IMR-90 (cell line): ENCODE measurements around the gene ADGRG3. TPM values are rescaled to one million over a fixed set of nuclear protein-coding genes. Genes with fewer than 3 reads are reported as not detected.
A peak's percentile ranks its signal among the peaks of the same experiment; 100 is the strongest.

Experiments
- ATAC-seq: fragments of 200-7000 bp; cut with Tn5 transposase; 2 replicates; pipeline ENCODE4 v1.9.1; 2020; ENCODE audit warnings: low read depth, mild to moderate bottlenecking, moderate library complexity
- BruUV-seq: library from RNA; stranded (reverse); fragments of 400-500 nt; replicated peaks from 2 replicates; lab custom pipeline; 2021; lab: Mats Ljungman, UMichigan
- CTCF ChIA-PET: fragments of 300-600 bp; formaldehyde crosslinking; extraction: SDS; loops from one replicate; lab custom pipeline; 2021; ENCODE audit warnings: antibody characterized with exemption; lab: Yijun Ruan, JAX
- POLR2A ChIA-PET: fragments of 300-600 bp; sonication (Branson Sonifier 250); formaldehyde crosslinking; loops from one replicate; lab custom pipeline; 2022; ENCODE audit warnings: antibody characterized with exemption; ENCODE audit not compliant: unreplicated experiment; lab: Charles Lee
- DNase-seq: peaks from one replicate; pipeline ENCODE4 v3.0.0; 2013
- H2AFZ ChIP-seq: replicated peaks from 2 replicates; pipeline ENCODE3; 2013; ENCODE audit warnings: low read length, mild to moderate bottlenecking; ENCODE audit not compliant: poor library complexity
- H2AK5ac ChIP-seq: 2 replicates; pipeline ENCODE4 v1.6.1; 2013; ENCODE audit warnings: low read depth, low read length, inconsistent platforms
- H2AK9ac ChIP-seq: replicated peaks from 2 replicates; pipeline ENCODE3; 2013; ENCODE audit warnings: mild to moderate bottlenecking, low read depth, low read length, moderate library complexity; ENCODE audit not compliant: poor library complexity
- H2BK120ac ChIP-seq: 2 replicates; pipeline ENCODE4 v1.6.1; 2013; ENCODE audit warnings: low read depth, low read length, inconsistent platforms
- H2BK15ac ChIP-seq: 3 replicates; pipeline ENCODE4 v1.6.1; 2013; ENCODE audit warnings: low read depth, low read length, inconsistent platforms
- H2BK20ac ChIP-seq: 2 replicates; pipeline ENCODE4 v1.6.1; 2013; ENCODE audit warnings: low read depth, mild to moderate bottlenecking, inconsistent platforms, low read length, moderate library complexity
- H2BK5ac ChIP-seq: 2 replicates; pipeline ENCODE4 v1.6.1; 2013; ENCODE audit warnings: mild to moderate bottlenecking, low read depth, low read length, inconsistent platforms; ENCODE audit not compliant: poor library complexity, severe bottlenecking
- H3K14ac ChIP-seq: replicated peaks from 2 replicates; pipeline ENCODE4 v1.6.1; 2013; ENCODE audit warnings: low read depth, low read length, inconsistent platforms
- H3K18ac ChIP-seq: 2 replicates; pipeline ENCODE4 v1.6.1; 2013; ENCODE audit warnings: low read depth, low read length, control low read depth
- H3K23ac ChIP-seq: 2 replicates; pipeline ENCODE4 v1.6.1; 2013; ENCODE audit warnings: low read depth, low read length, inconsistent platforms
- H3K27ac ChIP-seq: 2 replicates; pipeline ENCODE4 v1.5.1; 2013; ENCODE audit warnings: mild to moderate bottlenecking, control low read depth, low read length; ENCODE audit not compliant: insufficient read depth
- H3K27me3 ChIP-seq: 2 replicates; pipeline ENCODE4 v1.6.1; 2013; ENCODE audit warnings: low read length; ENCODE audit not compliant: control insufficient read depth, insufficient read depth
- H3K36me3 ChIP-seq: 2 replicates; pipeline ENCODE4 v1.6.1; 2013; ENCODE audit warnings: low read length, mixed read lengths; ENCODE audit not compliant: control insufficient read depth, insufficient read depth
- H3K4ac ChIP-seq: 2 replicates; pipeline ENCODE4 v1.6.1; 2013; ENCODE audit warnings: low read depth, low read length, inconsistent platforms
- H3K4me1 ChIP-seq: 2 replicates; pipeline ENCODE4 v1.6.1; 2013; ENCODE audit warnings: low read length, mixed read lengths; ENCODE audit not compliant: control insufficient read depth, insufficient read depth
- H3K4me2 ChIP-seq: 2 replicates; pipeline ENCODE4 v1.6.1; 2013; ENCODE audit warnings: low read depth, mild to moderate bottlenecking, control low read depth, low read length, moderate library complexity
- H3K4me3 ChIP-seq: 2 replicates; pipeline ENCODE4 v1.5.1; 2013; ENCODE audit warnings: low read depth, mild to moderate bottlenecking, control low read depth, low read length, moderate library complexity; ENCODE audit not compliant: insufficient read depth
- H3K56ac ChIP-seq: 2 replicates; pipeline ENCODE4 v1.6.1; 2013; ENCODE audit warnings: low read length, inconsistent platforms; ENCODE audit not compliant: insufficient read depth; ENCODE audit errors: extremely low read depth
- H3K79me1 ChIP-seq, 2 experiments: 2 replicates each; pipeline ENCODE4 v1.6.1; 2013; ENCODE audit warnings: low read length in 2 of 2, inconsistent platforms in 1 of 2, low read depth in 1 of 2
- H3K9ac ChIP-seq: 2 replicates; pipeline ENCODE4 v1.6.1; 2013; ENCODE audit warnings: low read depth, low read length, control low read depth
- H3K9me1 ChIP-seq: 2 replicates; pipeline ENCODE4 v1.6.1; 2013; ENCODE audit warnings: low read length, inconsistent platforms; ENCODE audit not compliant: insufficient read depth
- H3K9me3 ChIP-seq: 2 replicates; pipeline ENCODE4 v1.6.1; 2013; ENCODE audit warnings: low read length; ENCODE audit not compliant: control insufficient read depth, insufficient read depth
- H4K20me1 ChIP-seq: 2 replicates; pipeline ENCODE4 v1.6.1; 2013; ENCODE audit warnings: low read length, inconsistent platforms; ENCODE audit not compliant: insufficient read depth
- H4K5ac ChIP-seq: 2 replicates; pipeline ENCODE4 v1.6.1; 2013; ENCODE audit warnings: mild to moderate bottlenecking, low read depth, low read length, control low read depth
- H4K8ac ChIP-seq, 2 experiments: 2 replicates each; pipeline ENCODE4 v1.6.1; 2013; ENCODE audit warnings: low read depth in 2 of 2, low read length in 2 of 2, control low read depth in 1 of 2, inconsistent platforms in 1 of 2
- H4K91ac ChIP-seq: 2 replicates; pipeline ENCODE4 v1.6.1; 2013; ENCODE audit warnings: low read depth, low read length, inconsistent platforms; ENCODE audit not compliant: insufficient read depth
- MAFK ChIP-seq: IDR thresholded peaks from 2 replicates; pipeline ENCODE4 v1.6.1; 2012; ENCODE audit warnings: low read depth, low read length, improper control_type of control experiment
- POLR2A ChIP-seq: IDR thresholded peaks from 2 replicates; pipeline ENCODE4 v1.6.1; 2012; ENCODE audit warnings: mild to moderate bottlenecking, low read depth, low read length
- RFX5 ChIP-seq: IDR thresholded peaks from 2 replicates; pipeline ENCODE4 v1.8.0; 2012; ENCODE audit warnings: low read depth, mild to moderate bottlenecking, low read length, moderate library complexity
- SMC3 ChIP-seq: fragments of 150-350 bp; IDR thresholded peaks from 2 replicates; pipeline ENCODE4 v1.6.1; 2016; ENCODE audit warnings: low read depth, mild to moderate bottlenecking, antibody characterized with exemption, low read length, moderate library complexity
- USF2 ChIP-seq: fragments of 150-350 bp; IDR thresholded peaks from 2 replicates; pipeline ENCODE4 v1.6.1; 2017; ENCODE audit warnings: mild to moderate bottlenecking, antibody characterized with exemption, low read length, low read depth
- WGBS, 2 experiments: methylation state at CpG; one replicate each; pipeline versions ENCODE4 v1.1.5 to v1.1.7; 2013; ENCODE audit warnings: missing lambda C conversion rate in 2 of 2; ENCODE audit not compliant: insufficient read length in 1 of 2; ENCODE audit errors: extremely low coverage in 2 of 2; 5-methylcytosine and 5-hydroxymethylcytosine counted together
- dilution Hi-C: fragments of 300-500 bp; cut with HindIII; formaldehyde crosslinking; loops from one replicate; pipeline ENCODE4 v1.14.3; 2018; ENCODE audit warnings: low sequenced_read_pairs; ENCODE audit not compliant: unreplicated experiment
- in situ Hi-C: fragments of 300-500 bp; cut with MboI; formaldehyde crosslinking; loops from 3 replicates; pipeline ENCODE4 v1.14.3; 2019; ENCODE audit warnings: low sequenced_read_pairs, inconsistent platforms, mixed read lengths
- intact Hi-C: fragments of 100-400 bp; cut with micrococcal nuclease; formaldehyde crosslinking; loops from 2 replicates; pipeline ENCODE4 v1.10.0; 2022
- polyA plus RNA-seq, 3 experiments: library from polyadenylated mRNA; depleted of rRNA; stranded (reverse); fragments of >200 nt; gene quantifications; 2 replicates each; pipeline ENCODE4 v1.2.3, GENCODE V29; 2012; ENCODE audit warnings: low replicate concordance in 1 of 3
- total RNA-seq: library from RNA; depleted of rRNA; stranded (reverse); fragments of >200 nt; gene quantifications from 2 replicates; pipeline ENCODE4 v1.2.3, GENCODE V29; 2012
- TF ChIP-seq, protein P1 (sequence below): conservative IDR thresholded peaks from 2 replicates; pipeline ENCODE4 v1.5.1; 2012; ENCODE audit warnings: mild to moderate bottlenecking, low read depth, low read length, improper control_type of control experiment
- TF ChIP-seq, protein P2 (sequence below): fragments of 150-350 bp; IDR thresholded peaks from 2 replicates; pipeline ENCODE4 v1.6.1; 2016; ENCODE audit warnings: low read depth, mild to moderate bottlenecking, low read length, moderate library complexity, borderline replicate concordance

ADGRG3 gene
- total and polyA plus RNA-seq, 2 of the 4 experiments (the other 2 are of a cell fraction), result not detected

GRCh38 chr16:57686577-57686976 lies 18.5 kb downstream of the ADGRG3 start:
- Histone ChIP-seq H2AFZ (no peak overlapping the region), H3K36me3 (no peaks in the 10 kb centered on the region), H3K18ac (no peak overlapping the region), H3K79me1 (no peaks in the 10 kb centered on the region), H3K9me1 (no peaks in the 10 kb centered on the region), H3K4me3 (no peak overlapping the region), H4K91ac (no peak overlapping the region), H4K20me1 (no peaks in the 10 kb centered on the region), H3K4me1 (no peaks in the 10 kb centered on the region), H2BK120ac (no peak overlapping the region), H3K14ac (no peak overlapping the region), H3K23ac (no peak overlapping the region), H4K8ac (no peak overlapping the region), H3K27ac (no peak overlapping the region), H3K4me2 (no peak overlapping the region), H3K9me3 (no peaks in the 10 kb centered on the region), H2BK5ac (no peak overlapping the region), H2BK20ac (no peak overlapping the region), H3K56ac (no peak overlapping the region), H3K9ac (no peak overlapping the region), H3K4ac (no peak overlapping the region), H4K5ac (no peak overlapping the region), H2AK5ac (no peak overlapping the region), H3K27me3 (peaks cover 66% of the 10 kb centered on the region), H2BK15ac (no peak overlapping the region), H2AK9ac (no peak overlapping the region)
- WGBS, 2 experiments, result no CpG with 5 or more reads among the region's 4 CpGs
- ATAC-seq (no peak), DNase-seq (no peak)
- dilution Hi-C loops (no loop called here), intact Hi-C loops (no loop called here), in situ Hi-C loops (no loop called here)
- ChIA-PET CTCF (interaction anchor here (1.0 kb wide), 1 partner anchor 110 kb away, joined by 3 read pairs; no protein-coding TSS in a partner anchor), POLR2A (no interaction called here)
- TF ChIP-seq MAFK, result no peak
- TF ChIP-seq, protein P1, sequence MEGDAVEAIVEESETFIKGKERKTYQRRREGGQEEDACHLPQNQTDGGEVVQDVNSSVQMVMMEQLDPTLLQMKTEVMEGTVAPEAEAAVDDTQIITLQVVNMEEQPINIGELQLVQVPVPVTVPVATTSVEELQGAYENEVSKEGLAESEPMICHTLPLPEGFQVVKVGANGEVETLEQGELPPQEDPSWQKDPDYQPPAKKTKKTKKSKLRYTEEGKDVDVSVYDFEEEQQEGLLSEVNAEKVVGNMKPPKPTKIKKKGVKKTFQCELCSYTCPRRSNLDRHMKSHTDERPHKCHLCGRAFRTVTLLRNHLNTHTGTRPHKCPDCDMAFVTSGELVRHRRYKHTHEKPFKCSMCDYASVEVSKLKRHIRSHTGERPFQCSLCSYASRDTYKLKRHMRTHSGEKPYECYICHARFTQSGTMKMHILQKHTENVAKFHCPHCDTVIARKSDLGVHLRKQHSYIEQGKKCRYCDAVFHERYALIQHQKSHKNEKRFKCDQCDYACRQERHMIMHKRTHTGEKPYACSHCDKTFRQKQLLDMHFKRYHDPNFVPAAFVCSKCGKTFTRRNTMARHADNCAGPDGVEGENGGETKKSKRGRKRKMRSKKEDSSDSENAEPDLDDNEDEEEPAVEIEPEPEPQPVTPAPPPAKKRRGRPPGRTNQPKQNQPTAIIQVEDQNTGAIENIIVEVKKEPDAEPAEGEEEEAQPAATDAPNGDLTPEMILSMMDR, result no peak
- TF ChIP-seq RFX5, result no peak
- TF ChIP-seq, protein P2, sequence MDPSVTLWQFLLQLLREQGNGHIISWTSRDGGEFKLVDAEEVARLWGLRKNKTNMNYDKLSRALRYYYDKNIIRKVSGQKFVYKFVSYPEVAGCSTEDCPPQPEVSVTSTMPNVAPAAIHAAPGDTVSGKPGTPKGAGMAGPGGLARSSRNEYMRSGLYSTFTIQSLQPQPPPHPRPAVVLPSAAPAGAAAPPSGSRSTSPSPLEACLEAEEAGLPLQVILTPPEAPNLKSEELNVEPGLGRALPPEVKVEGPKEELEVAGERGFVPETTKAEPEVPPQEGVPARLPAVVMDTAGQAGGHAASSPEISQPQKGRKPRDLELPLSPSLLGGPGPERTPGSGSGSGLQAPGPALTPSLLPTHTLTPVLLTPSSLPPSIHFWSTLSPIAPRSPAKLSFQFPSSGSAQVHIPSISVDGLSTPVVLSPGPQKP, result no peak
- peak; percentile 9; the same call in 1 of the 2 replicates for TF ChIP-seq USF2
- TF ChIP-seq POLR2A, result no peak
- TF ChIP-seq SMC3, result no peak
- no TSS peak for BruUV-seq
